Panc1 (cell line): ENCODE measurements around the gene IVNS1ABP.

Experiments
- CTCF ChIP-seq: fragments of 450-650 bp; IDR thresholded peaks from 2 replicates; pipeline ENCODE4 v1.5.1; 2017; ENCODE audit warnings: mild to moderate bottlenecking
- POLR2AphosphoS5 ChIP-seq: IDR thresholded peaks from 2 replicates; pipeline ENCODE4 v1.6.1; 2012; ENCODE audit warnings: mild to moderate bottlenecking, low read depth, low read length, moderate library complexity
- REST ChIP-seq, 2 experiments: IDR thresholded peaks; 2 replicates each; pipeline ENCODE4 v1.6.1; 2011 to 2012; ENCODE audit warnings: low read depth in 2 of 2, control low read depth in 1 of 2, low read length in 1 of 2, mild to moderate bottlenecking in 1 of 2, moderate library complexity in 1 of 2; ENCODE audit not compliant: insufficient read depth in 1 of 2
- SIN3A ChIP-seq: IDR thresholded peaks from 2 replicates; pipeline ENCODE4 v1.6.1; 2012; ENCODE audit warnings: low read depth, mild to moderate bottlenecking, low read length, moderate library complexity, borderline replicate concordance; ENCODE audit not compliant: insufficient read depth
- TCF7L2 ChIP-seq: IDR thresholded peaks from 2 replicates; pipeline ENCODE4 v1.6.1; 2011; ENCODE audit warnings: mild to moderate bottlenecking, low read depth, low read length, inconsistent platforms

- no peak for TF ChIP-seq CTCF
- TF ChIP-seq TCF7L2 = no peak
- no peak for TF ChIP-seq REST (IDR thresholded peaks at IDR 0.05; ENCODE audit: insufficient read depth in 1 of 2, low read depth in 2 of 2, low read length in 1 of 2)
- no peak for TF ChIP-seq POLR2AphosphoS5
- TF ChIP-seq SIN3A = no peak
Observed at GRCh38 chr1:185271921-185272320, 45.1 kb downstream of the IVNS1ABP start.
